Lung (tissue), 12 donors: Measurements from ENCODE around the gene NUB1. TPM values are rescaled to one million over a fixed set of nuclear protein-coding genes. Genes with fewer than 3 reads are reported as not detected.

Source experiments
- ATAC-seq: fragments of 200-7000 bp; cut with Tn5 transposase; one replicate; pipeline ENCODE4 v1.9.1; 2020; ENCODE audit warnings: moderate number of reproducible peaks; ENCODE audit not compliant: insufficient read depth, low FRiP score
- DNase-seq, 3 donors: peaks; one replicate each; pipeline ENCODE4 v3.0.0-alpha.2; 2013 to 2017
- H3K27ac ChIP-seq, 2 donors: one replicate each; pipeline ENCODE4 v1.5.1; 2013; ENCODE audit warnings: mild to moderate bottlenecking in 2 of 2, moderate library complexity in 2 of 2, control low read depth in 1 of 2, inconsistent platforms in 1 of 2, low read depth in 1 of 2, low read length in 1 of 2
- H3K27me3 ChIP-seq, 3 donors: one replicate each; pipeline ENCODE4 v1.5.1; 2013; ENCODE audit warnings: low read length in 2 of 3; ENCODE audit not compliant: control insufficient read depth in 3 of 3, insufficient read depth in 3 of 3
- H3K36me3 ChIP-seq, 4 donors: one replicate each; pipeline ENCODE4 v1.5.1; 2013; ENCODE audit warnings: low read length in 4 of 4, mild to moderate bottlenecking in 1 of 4, moderate library complexity in 1 of 4; ENCODE audit not compliant: control insufficient read depth in 4 of 4, insufficient read depth in 4 of 4
- H3K4me1 ChIP-seq, 5 donors: one replicate each; pipeline ENCODE4 v1.5.1; 2013; ENCODE audit warnings: low read length in 5 of 5, mild to moderate bottlenecking in 2 of 5, moderate library complexity in 1 of 5; ENCODE audit not compliant: control insufficient read depth in 5 of 5, insufficient read depth in 5 of 5
- H3K4me3 ChIP-seq: one replicate; pipeline ENCODE4 v1.5.1; 2013; ENCODE audit warnings: mild to moderate bottlenecking, control low read depth, moderate library complexity
- H3K9ac ChIP-seq, 2 donors: one replicate each; pipeline ENCODE4 v1.5.1; 2013; ENCODE audit warnings: low read length in 2 of 2, control low read depth in 1 of 2; ENCODE audit not compliant: insufficient read depth in 1 of 2
- H3K9me3 ChIP-seq, 4 donors: one replicate each; pipeline ENCODE4 v1.5.1; 2013; ENCODE audit warnings: low read length in 3 of 4, mild to moderate bottlenecking in 1 of 4, moderate library complexity in 1 of 4; ENCODE audit not compliant: control insufficient read depth in 4 of 4, insufficient read depth in 3 of 4
- WGBS, 2 donors: extraction: QIAGEN DNeasy Blood & Tissue Kit; methylation state at CpG; one replicate each; pipeline ENCODE4 v1.1.7; 2013; 5-methylcytosine and 5-hydroxymethylcytosine counted together
- polyA plus RNA-seq, 2 donors: library from polyadenylated mRNA; stranded (reverse); fragments of 200-250 nt; gene quantifications; one replicate each; pipeline ENCODE4 v1.2.1, GENCODE V29; 2013
- total RNA-seq, 2 donors: library from RNA; depleted of rRNA in 1 of 2; stranded (reverse); fragments of >200 nt in 1 of 2; gene quantifications; one replicate each; pipeline ENCODE4 v1.2.1, GENCODE V29; 2014 to 2021
- TF ChIP-seq, protein P1 (sequence below): IDR thresholded peaks from 2 replicates; pipeline ENCODE4 v1.5.1; 2012; ENCODE audit warnings: mild to moderate bottlenecking; ENCODE audit errors: control extremely low read depth, extremely low read depth
- donor health status: control.
- donor health status: control.
- donor health status: Bipolar disorder and iron deficiency.
- donor health status: healthy.
- donor health status: DM: yes; HTN: yes; CAD: no.

Gene NUB1
- total and polyA plus RNA-seq, 4 donors: 22.6 to 47.4 (median 34.6) TPM

GRCh38 chr7:151346470-151346769 is 4.8 kb downstream of the NUB1 start:
- Histone ChIP-seq H3K27me3 (no peaks in the 10 kb centered on the region), H3K4me1 (peaks cover 0 to 12% (median 5%) of the 10 kb centered on the region in 5 donors), H3K9ac (no peak overlapping the region), H3K4me3 (no peak overlapping the region), H3K27ac (no peak overlapping the region), H3K36me3 (peaks cover 3 to 26% (median 10%) of the 10 kb centered on the region in 4 donors), H3K9me3 (no peaks in the 10 kb centered on the region)
- WGBS, 2 donors: 70 to 92% methylated on average over 2 of the region's 2 CpGs
- no peak for ATAC-seq
- TF ChIP-seq, protein P1, sequence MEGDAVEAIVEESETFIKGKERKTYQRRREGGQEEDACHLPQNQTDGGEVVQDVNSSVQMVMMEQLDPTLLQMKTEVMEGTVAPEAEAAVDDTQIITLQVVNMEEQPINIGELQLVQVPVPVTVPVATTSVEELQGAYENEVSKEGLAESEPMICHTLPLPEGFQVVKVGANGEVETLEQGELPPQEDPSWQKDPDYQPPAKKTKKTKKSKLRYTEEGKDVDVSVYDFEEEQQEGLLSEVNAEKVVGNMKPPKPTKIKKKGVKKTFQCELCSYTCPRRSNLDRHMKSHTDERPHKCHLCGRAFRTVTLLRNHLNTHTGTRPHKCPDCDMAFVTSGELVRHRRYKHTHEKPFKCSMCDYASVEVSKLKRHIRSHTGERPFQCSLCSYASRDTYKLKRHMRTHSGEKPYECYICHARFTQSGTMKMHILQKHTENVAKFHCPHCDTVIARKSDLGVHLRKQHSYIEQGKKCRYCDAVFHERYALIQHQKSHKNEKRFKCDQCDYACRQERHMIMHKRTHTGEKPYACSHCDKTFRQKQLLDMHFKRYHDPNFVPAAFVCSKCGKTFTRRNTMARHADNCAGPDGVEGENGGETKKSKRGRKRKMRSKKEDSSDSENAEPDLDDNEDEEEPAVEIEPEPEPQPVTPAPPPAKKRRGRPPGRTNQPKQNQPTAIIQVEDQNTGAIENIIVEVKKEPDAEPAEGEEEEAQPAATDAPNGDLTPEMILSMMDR: no peak
- no peak for DNase-seq

DNA sequence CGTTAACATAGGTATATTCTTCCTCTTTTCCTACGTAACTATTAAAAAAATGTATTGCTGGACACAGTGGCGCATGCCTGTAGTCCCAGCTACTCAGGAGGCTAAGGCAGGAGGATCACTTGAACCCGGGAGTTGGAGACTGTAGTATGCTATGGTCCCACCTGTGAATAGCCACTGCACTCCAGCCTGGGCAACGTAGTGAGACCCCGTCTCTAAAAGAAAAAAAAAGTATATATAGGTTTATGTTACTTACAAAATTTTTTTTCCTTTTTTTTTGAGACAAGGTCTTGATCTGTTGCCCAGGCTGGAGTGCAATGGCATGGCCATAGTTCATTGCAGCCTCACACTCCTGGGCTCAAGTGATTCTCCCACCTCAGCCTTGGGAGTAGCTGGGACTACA is 5.6 kb downstream of the NUB1 start:
- 96 to 98% methylated on average over 6 of the region's 6 CpGs for WGBS, 2 donors
- ATAC-seq: no peak
- TF ChIP-seq, protein P1: no peak

GRCh38 chr7:151348970-151349369 is 7.4 kb downstream of the NUB1 start:
- TF ChIP-seq, protein P1: no peak
- no peak overlapping the region for H3K9ac ChIP-seq
- peaks cover 0 to 5% (median 0%) of the 10 kb centered on the region in 5 donors for H3K4me1 ChIP-seq
- no peak overlapping the region for H3K4me3 ChIP-seq
- 35 to 63% methylated on average over 4 of the region's 4 CpGs for WGBS, 2 donors
- no peak overlapping the region for H3K27ac ChIP-seq
- H3K27me3 ChIP-seq: no peaks in the 10 kb centered on the region
- DNase-seq: no peak
- ATAC-seq: no peak
- peaks cover 10 to 34% (median 26%) of the 10 kb centered on the region in 4 donors for H3K36me3 ChIP-seq
- no peaks in the 10 kb centered on the region for H3K9me3 ChIP-seq

More for the DNA sequence above, 5.6 kb downstream of the NUB1 start:
- no peak overlapping the region for H3K27ac ChIP-seq
- H3K9ac ChIP-seq: no peak overlapping the region
- H3K4me1 ChIP-seq: peaks cover 0 to 12% (median 5%) of the 10 kb centered on the region in 5 donors
- H3K4me3 ChIP-seq: no peak overlapping the region
- no peaks in the 10 kb centered on the region for H3K9me3 ChIP-seq
- H3K27me3 ChIP-seq: no peaks in the 10 kb centered on the region
- DNase-seq: no peak
- H3K36me3 ChIP-seq: peaks cover 3 to 30% (median 16%) of the 10 kb centered on the region in 4 donors

DNA sequence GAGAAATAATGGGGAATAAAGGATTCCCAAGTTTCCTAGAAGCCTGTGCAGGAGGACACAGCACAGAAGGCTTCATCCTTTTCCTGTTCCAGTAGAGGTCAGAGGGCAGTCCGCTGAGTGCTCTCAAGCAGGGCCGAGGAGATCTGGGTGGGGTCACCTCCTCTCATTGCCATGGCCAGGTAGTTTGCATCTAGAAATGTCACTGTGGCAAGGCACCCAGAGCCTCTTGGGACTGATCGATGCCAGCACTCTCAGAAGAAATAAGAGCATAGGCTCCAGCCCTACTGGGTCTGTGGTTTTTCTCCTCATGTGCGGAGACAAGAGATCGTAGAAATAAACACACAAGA is 7.9 kb downstream of the NUB1 start:
- 32 to 55% methylated on average over 5 of the region's 5 CpGs for WGBS, 2 donors
- ATAC-seq: no peak
- Histone ChIP-seq H3K27ac (peak overlapping the region; percentile 28 to 90), H3K9ac (no peak overlapping the region), H3K36me3 (peaks cover 10 to 34% (median 26%) of the 10 kb centered on the region in 4 donors), H3K4me1 (peaks cover 0 to 5% (median 0%) of the 10 kb centered on the region in 5 donors), H3K9me3 (no peaks in the 10 kb centered on the region), H3K27me3 (no peaks in the 10 kb centered on the region), H3K4me3 (no peak overlapping the region)
- no peak for DNase-seq
- TF ChIP-seq, protein P1: no peak
